H9 (cell line): Measurements from ENCODE around the gene ARHGAP24. TPM values are rescaled to one million over a fixed set of nuclear protein-coding genes. Genes with fewer than 3 reads are reported as not detected.

ENCODE experiments used
- DNase-seq: peaks from one replicate; pipeline ENCODE4 v3.0.0-alpha.2; 2017
- H2AFZ ChIP-seq: one replicate; pipeline ENCODE4 v1.6.1; 2013; ENCODE audit warnings: mild to moderate bottlenecking, low read length, control low read depth, moderate library complexity
- H2AK5ac ChIP-seq: 2 replicates; pipeline ENCODE4 v1.6.1; 2013; ENCODE audit warnings: low read length, control low read depth, mixed read lengths; ENCODE audit not compliant: insufficient read length
- H2BK120ac ChIP-seq: one replicate; pipeline ENCODE4 v1.6.1; 2013; ENCODE audit warnings: low read depth, mild to moderate bottlenecking, low read length, control low read depth, inconsistent platforms; ENCODE audit not compliant: poor library complexity, severe bottlenecking
- H2BK12ac ChIP-seq: 2 replicates; pipeline ENCODE4 v1.6.1; 2013; ENCODE audit warnings: low read length, control low read depth, mixed read lengths, low read depth; ENCODE audit not compliant: insufficient read length
- H2BK15ac ChIP-seq: 2 replicates; pipeline ENCODE4 v1.6.1; 2013; ENCODE audit warnings: low read depth, low read length, control low read depth
- H2BK20ac ChIP-seq: one replicate; pipeline ENCODE4 v1.6.1; 2013; ENCODE audit warnings: low read depth, mild to moderate bottlenecking, low read length, control low read depth, inconsistent platforms; ENCODE audit not compliant: poor library complexity, severe bottlenecking
- H2BK5ac ChIP-seq: 2 replicates; pipeline ENCODE4 v1.6.1; 2013; ENCODE audit warnings: low read length, control low read depth, mixed read lengths; ENCODE audit not compliant: insufficient read length
- H3K14ac ChIP-seq: 2 replicates; pipeline ENCODE4 v1.6.1; 2013; ENCODE audit warnings: low read length, control low read depth; ENCODE audit not compliant: insufficient read depth
- H3K18ac ChIP-seq: 2 replicates; pipeline ENCODE4 v1.6.1; 2013; ENCODE audit warnings: low read depth, mild to moderate bottlenecking, mixed read lengths, low read length, control low read depth; ENCODE audit not compliant: insufficient read length
- H3K23ac ChIP-seq: 2 replicates; pipeline ENCODE4 v1.6.1; 2013; ENCODE audit warnings: low read length, control low read depth, mixed read lengths, low read depth; ENCODE audit not compliant: insufficient read length
- H3K23me2 ChIP-seq: 2 replicates; pipeline ENCODE4 v1.6.1; 2013; ENCODE audit warnings: low read depth, mild to moderate bottlenecking, mixed read lengths, low read length, control low read depth; ENCODE audit not compliant: insufficient read length, poor library complexity, severe bottlenecking
- H3K27ac ChIP-seq: 2 replicates; pipeline ENCODE4 v1.5.1; 2013; ENCODE audit warnings: low read length, control low read depth, mixed read lengths, low read depth; ENCODE audit not compliant: insufficient read length
- H3K27me3 ChIP-seq: 2 replicates; pipeline ENCODE4 v1.6.1; 2013; ENCODE audit warnings: low read length, control low read depth, inconsistent platforms; ENCODE audit not compliant: insufficient read depth
- H3K4ac ChIP-seq: 2 replicates; pipeline ENCODE4 v1.6.1; 2013; ENCODE audit warnings: low read depth, mild to moderate bottlenecking, control low read depth, inconsistent platforms, low read length, moderate library complexity
- H3K4me1 ChIP-seq: 2 replicates; pipeline ENCODE4 v1.6.1; 2013; ENCODE audit warnings: low read length, control low read depth, inconsistent platforms; ENCODE audit not compliant: insufficient read depth
- H3K4me2 ChIP-seq: 2 replicates; pipeline ENCODE4 v1.6.1; 2013; ENCODE audit warnings: low read length, control low read depth, mixed read lengths; ENCODE audit not compliant: insufficient read length, insufficient read depth
- H3K56ac ChIP-seq: 2 replicates; pipeline ENCODE4 v1.6.1; 2013; ENCODE audit warnings: low read depth, mild to moderate bottlenecking, mixed read lengths, low read length, control low read depth; ENCODE audit not compliant: insufficient read length
- H3K79me1 ChIP-seq: 2 replicates; pipeline ENCODE4 v1.6.1; 2013; ENCODE audit warnings: low read depth, mild to moderate bottlenecking, moderate library complexity, low read length, control low read depth, inconsistent platforms; ENCODE audit not compliant: insufficient read depth, poor library complexity, severe bottlenecking
- H3K79me2 ChIP-seq: 2 replicates; pipeline ENCODE4 v1.6.1; 2013; ENCODE audit warnings: low read length, control low read depth, inconsistent platforms; ENCODE audit not compliant: insufficient read depth
- H3K9ac ChIP-seq: 2 replicates; pipeline ENCODE4 v1.6.1; 2013; ENCODE audit warnings: low read length, control low read depth, mixed read lengths; ENCODE audit not compliant: insufficient read length; ENCODE audit errors: extremely low read depth
- H3K9me3 ChIP-seq: one replicate; pipeline ENCODE4 v1.6.1; 2013; ENCODE audit warnings: low read depth, low read length, inconsistent platforms; ENCODE audit not compliant: control insufficient read depth
- H3T11ph ChIP-seq: one replicate; pipeline ENCODE4 v1.6.1; 2013; ENCODE audit warnings: mild to moderate bottlenecking, low read length, control low read depth, inconsistent platforms
- H4K20me1 ChIP-seq: one replicate; pipeline ENCODE4 v1.6.1; 2013; ENCODE audit not compliant: control insufficient read depth, insufficient read length, insufficient read depth
- H4K5ac ChIP-seq: 2 replicates; pipeline ENCODE4 v1.6.1; 2013; ENCODE audit warnings: low read depth, mild to moderate bottlenecking, mixed read lengths, low read length, control low read depth; ENCODE audit not compliant: insufficient read length
- H4K8ac ChIP-seq: replicated peaks from 2 replicates; pipeline ENCODE4 v1.6.1; 2013; ENCODE audit warnings: low read length, control low read depth, mixed read lengths, low read depth; ENCODE audit not compliant: insufficient read length
- H4K91ac ChIP-seq: 2 replicates; pipeline ENCODE4 v1.6.1; 2013; ENCODE audit warnings: low read depth, mild to moderate bottlenecking, moderate library complexity, mixed read lengths, low read length, control low read depth; ENCODE audit not compliant: insufficient read length
- H3K27ac Mint-ChIP-seq, 3 experiments: 2 replicates in 2 of 3; 3 replicates in 1 of 3; pipeline ENCODE4 v1.8.0; 2020 to 2021; ENCODE audit warnings: mixed read lengths in 3 of 3, mild to moderate bottlenecking in 1 of 3, moderate library complexity in 1 of 3
- H3K27me3 Mint-ChIP-seq: 2 replicates; pipeline ENCODE4 v1.8.0; 2021; ENCODE audit warnings: low read depth, mild to moderate bottlenecking, moderate library complexity, mixed read lengths
- H3K36me3 Mint-ChIP-seq, 3 experiments: 2 replicates in 2 of 3; 3 replicates in 1 of 3; pipeline ENCODE4 v1.8.0; 2020 to 2021; ENCODE audit warnings: low read depth in 3 of 3, mixed read lengths in 3 of 3; ENCODE audit not compliant: insufficient read depth in 1 of 3
- H3K4me1 Mint-ChIP-seq, 2 experiments: 2 replicates each; pipeline ENCODE4 v1.8.0; 2020; ENCODE audit warnings: mixed read lengths in 2 of 2
- H3K4me3 Mint-ChIP-seq, 2 experiments: 2 replicates in 1 of 2; 3 replicates in 1 of 2; pipeline ENCODE4 v1.8.0; 2020 to 2021; ENCODE audit warnings: mild to moderate bottlenecking in 2 of 2, mixed read lengths in 2 of 2, moderate library complexity in 1 of 2
- H3K9me3 Mint-ChIP-seq, 2 experiments: 2 replicates in 1 of 2; 3 replicates in 1 of 2; pipeline ENCODE4 v1.8.0; 2020; ENCODE audit warnings: mild to moderate bottlenecking in 2 of 2, mixed read lengths in 2 of 2, moderate library complexity in 1 of 2
- CTCF ChIP-seq: fragments of 200-600 bp; sonication (generic); conservative IDR thresholded peaks from 3 replicates; pipeline ENCODE4 v1.8.0; 2021; ENCODE audit warnings: antibody characterized with exemption, mild to moderate bottlenecking
- WGBS: extraction: QIAGEN DNeasy Blood & Tissue Kit; methylation state at CpG from one replicate; pipeline ENCODE4 v1.1.7; 2013; ENCODE audit warnings: missing lambda C conversion rate, low lambda C conversion rate, mixed read lengths; ENCODE audit not compliant: insufficient read length; ENCODE audit errors: extremely low coverage; 5-methylcytosine and 5-hydroxymethylcytosine counted together
- total RNA-seq: library from RNA; stranded (reverse); gene quantifications from 2 replicates; pipeline ENCODE4 v1.2.1, GENCODE V29; 2021

The ARHGAP24 gene
- total RNA-seq, 1 experiment from 2014 or later, result 0.37 TPM

DNA sequence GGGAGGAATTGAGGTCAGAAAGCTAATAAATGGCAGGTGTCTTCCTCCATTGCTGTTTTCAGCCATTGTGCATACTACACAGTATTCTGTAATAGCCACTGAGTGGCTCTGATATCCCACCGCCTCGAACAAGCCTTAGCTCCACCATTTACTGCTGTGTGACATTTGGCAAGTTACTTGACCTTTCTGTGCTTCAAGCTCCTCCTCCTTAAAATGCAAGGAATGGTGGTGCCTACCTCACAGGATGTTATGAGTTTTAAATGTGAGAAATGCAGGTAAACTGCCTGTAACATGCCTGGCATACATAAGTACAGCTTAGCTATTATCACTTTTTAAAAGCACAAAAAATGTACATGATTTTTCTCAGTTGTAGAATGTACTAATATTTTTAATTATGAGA, 464.0 kb downstream of the ARHGAP24 start:
- Histone ChIP-seq H3K18ac (no peak overlapping the region), H3K27ac (no peak overlapping the region)

More for the DNA sequence above, 464.0 kb downstream of the ARHGAP24 start:
- H4K8ac ChIP-seq, result no peak overlapping the region
- H3K56ac ChIP-seq, result no peak overlapping the region
- H2BK15ac ChIP-seq, result no peak overlapping the region
- H3K4me1 Mint-ChIP-seq, result peaks cover 2 to 3% of the 10 kb centered on the region in 2 experiments
- no peak overlapping the region for H3K4me3 Mint-ChIP-seq
- H2BK12ac ChIP-seq, result no peak overlapping the region
- no peaks in the 10 kb centered on the region for H3K23me2 ChIP-seq
- no peaks in the 10 kb centered on the region for H3K9me3 ChIP-seq
- no peak overlapping the region for H4K5ac ChIP-seq
- no peaks in the 10 kb centered on the region for H3K4me1 ChIP-seq
- H3K9me3 Mint-ChIP-seq, result no peaks in the 10 kb centered on the region
- no peak overlapping the region for H3K4me2 ChIP-seq
- H2AK5ac ChIP-seq, result no peak overlapping the region
- H3K9ac ChIP-seq, result no peak overlapping the region
- no peak overlapping the region for H4K91ac ChIP-seq
- no peak overlapping the region for H3K27ac Mint-ChIP-seq
- H3K79me1 ChIP-seq, result no peaks in the 10 kb centered on the region
- H4K20me1 ChIP-seq, result no peaks in the 10 kb centered on the region
- H3K4ac ChIP-seq, result no peak overlapping the region
- no peak overlapping the region for H2BK5ac ChIP-seq
- no peaks in the 10 kb centered on the region; the same call in 1 of the 2 replicates for H3K27me3 Mint-ChIP-seq
- H3K36me3 Mint-ChIP-seq, result no peaks in the 10 kb centered on the region
- no CpG with 5 or more reads among the region's 2 CpGs for WGBS
- H3K27me3 ChIP-seq, result no peaks in the 10 kb centered on the region
- H2BK120ac ChIP-seq, result no peak overlapping the region
- H2AFZ ChIP-seq, result no peak overlapping the region
- H3K79me2 ChIP-seq, result no peaks in the 10 kb centered on the region
- no peak overlapping the region for H3K23ac ChIP-seq
- no peak overlapping the region for H3T11ph ChIP-seq
- H3K14ac ChIP-seq, result no peak overlapping the region
- no peak for DNase-seq
- TF ChIP-seq CTCF, result no peak
- H2BK20ac ChIP-seq, result no peak overlapping the region
